Right atrium auricular region (tissue), 2 donors: Measurements from ENCODE around the gene PRKAA2. TPM values are rescaled to one million over a fixed set of nuclear protein-coding genes. Genes with fewer than 3 reads are reported as not detected.

ENCODE experiments used
- DNase-seq: peaks from one replicate; pipeline ENCODE4 v3.0.0-alpha.2; 2019; ENCODE audit warnings: low spot score
- H3K27ac ChIP-seq, 2 donors: fragments of 200-600 bp; sonication (generic); 1 replicate in 1 of 2; 2 replicates in 1 of 2; pipeline ENCODE4 v1.5.1; 2016 to 2019
- H3K27me3 ChIP-seq, 2 donors: fragments of 200-600 bp; sonication (generic); one replicate each; pipeline versions ENCODE4 v1.5.1 to v1.6.0; 2017 to 2019
- H3K36me3 ChIP-seq: fragments of 200-600 bp; sonication (generic); one replicate; pipeline ENCODE4 v1.5.1; 2016
- H3K4me1 ChIP-seq, 2 donors: fragments of 200-600 bp; sonication (generic); one replicate each; pipeline versions ENCODE4 v1.5.1 to v1.6.0; 2017 to 2019
- H3K4me3 ChIP-seq, 2 donors: fragments of 200-600 bp; sonication (generic); 1 replicate in 1 of 2; 2 replicates in 1 of 2; pipeline ENCODE4 v1.5.1; 2017 to 2019; ENCODE audit warnings: mild to moderate bottlenecking in 1 of 2, moderate library complexity in 1 of 2
- H3K9me3 ChIP-seq, 2 donors: fragments of 200-600 bp; sonication (generic); one replicate each; pipeline ENCODE4 v1.5.1; 2019
- total RNA-seq, 2 donors: library from RNA; depleted of rRNA; stranded (reverse); fragments of >200 nt; gene quantifications; one replicate each; pipeline ENCODE4 v1.1.0, GENCODE V29; 2016
- TF ChIP-seq, protein P1 (sequence below), 2 donors: fragments of 200-600 bp; sonication (generic); IDR thresholded peaks; one replicate each; pipeline ENCODE4 v1.5.1; 2019; ENCODE audit warnings: antibody characterized with exemption in 2 of 2

The PRKAA2 gene
- total RNA-seq, 2 donors from 2014 or later: 98.7 to 99.4 TPM

DNA sequence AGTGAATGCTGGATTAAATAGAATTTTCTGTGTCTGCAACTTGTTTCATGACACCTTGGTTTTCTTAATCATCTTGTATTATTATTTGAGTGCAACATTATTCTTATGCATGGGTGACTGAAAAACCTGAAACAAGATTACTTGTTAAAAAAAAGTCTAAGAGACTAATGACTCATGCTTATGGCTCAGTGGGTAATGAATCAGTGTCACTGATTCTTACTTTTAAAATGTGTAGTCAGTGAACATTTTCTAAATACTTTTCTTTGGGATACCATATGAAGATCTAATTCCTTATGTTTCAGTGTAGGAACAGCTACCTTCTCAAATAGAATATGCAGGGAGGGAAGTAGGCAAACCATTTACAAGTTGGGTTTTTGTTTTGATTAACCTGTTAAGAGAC is 65.5 kb downstream of the PRKAA2 start:
- TF ChIP-seq, protein P1, sequence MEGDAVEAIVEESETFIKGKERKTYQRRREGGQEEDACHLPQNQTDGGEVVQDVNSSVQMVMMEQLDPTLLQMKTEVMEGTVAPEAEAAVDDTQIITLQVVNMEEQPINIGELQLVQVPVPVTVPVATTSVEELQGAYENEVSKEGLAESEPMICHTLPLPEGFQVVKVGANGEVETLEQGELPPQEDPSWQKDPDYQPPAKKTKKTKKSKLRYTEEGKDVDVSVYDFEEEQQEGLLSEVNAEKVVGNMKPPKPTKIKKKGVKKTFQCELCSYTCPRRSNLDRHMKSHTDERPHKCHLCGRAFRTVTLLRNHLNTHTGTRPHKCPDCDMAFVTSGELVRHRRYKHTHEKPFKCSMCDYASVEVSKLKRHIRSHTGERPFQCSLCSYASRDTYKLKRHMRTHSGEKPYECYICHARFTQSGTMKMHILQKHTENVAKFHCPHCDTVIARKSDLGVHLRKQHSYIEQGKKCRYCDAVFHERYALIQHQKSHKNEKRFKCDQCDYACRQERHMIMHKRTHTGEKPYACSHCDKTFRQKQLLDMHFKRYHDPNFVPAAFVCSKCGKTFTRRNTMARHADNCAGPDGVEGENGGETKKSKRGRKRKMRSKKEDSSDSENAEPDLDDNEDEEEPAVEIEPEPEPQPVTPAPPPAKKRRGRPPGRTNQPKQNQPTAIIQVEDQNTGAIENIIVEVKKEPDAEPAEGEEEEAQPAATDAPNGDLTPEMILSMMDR (IDR thresholded peaks at IDR 0.05): no peak
- Histone ChIP-seq H3K36me3 (peaks cover 4% of the 10 kb centered on the region), H3K4me1 (no peaks in the 10 kb centered on the region), H3K9me3 (no peaks in the 10 kb centered on the region), H3K27me3 (no peaks in the 10 kb centered on the region), H3K4me3 (no peak overlapping the region), H3K27ac (peak overlapping the region in 1 of 2 donors; percentile 7)
- DNase-seq: no peak

- Histone ChIP-seq H3K4me3 (no peak overlapping the region), H3K36me3 (peaks cover 4% of the 10 kb centered on the region), H3K27me3 (no peaks in the 10 kb centered on the region), H3K27ac (no peak overlapping the region), H3K4me1 (no peaks in the 10 kb centered on the region), H3K9me3 (no peaks in the 10 kb centered on the region)
- TF ChIP-seq, protein P1 (IDR thresholded peaks at IDR 0.05): no peak
- DNase-seq: no peak
Observed at GRCh38 chr1:56712150-56712549, 67.0 kb downstream of the PRKAA2 start.

GRCh38 chr1:56713112-56713511 is 68.0 kb downstream of the PRKAA2 start:
- DNase-seq: no peak
- Histone ChIP-seq H3K27me3 (no peaks in the 10 kb centered on the region), H3K27ac (no peak overlapping the region), H3K9me3 (no peaks in the 10 kb centered on the region), H3K4me3 (no peak overlapping the region), H3K4me1 (no peaks in the 10 kb centered on the region), H3K36me3 (no peaks in the 10 kb centered on the region)
- TF ChIP-seq, protein P1 (IDR thresholded peaks at IDR 0.05): no peak

DNA sequence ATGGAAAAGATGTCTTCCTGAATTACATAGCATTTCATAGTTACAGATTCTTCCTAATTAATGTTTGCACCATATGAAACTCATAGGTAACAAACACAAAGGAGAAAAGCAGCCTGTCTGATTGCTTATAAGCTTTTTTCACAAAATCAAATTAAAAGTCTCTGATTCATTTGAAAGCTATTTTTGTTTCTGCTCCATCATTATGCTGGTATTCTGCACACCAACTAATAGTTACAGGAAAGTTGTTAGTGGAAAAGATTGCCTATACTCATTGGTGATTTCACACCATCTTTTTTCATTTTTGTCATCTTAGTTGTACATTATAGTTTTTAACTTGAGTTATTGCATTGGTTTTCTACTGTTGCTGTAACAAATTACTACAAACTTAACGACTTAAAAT is 70.0 kb downstream of the PRKAA2 start:
- Histone ChIP-seq H3K4me3 (no peak overlapping the region), H3K27ac (no peak overlapping the region), H3K9me3 (no peaks in the 10 kb centered on the region), H3K27me3 (no peaks in the 10 kb centered on the region), H3K4me1 (no peaks in the 10 kb centered on the region), H3K36me3 (no peaks in the 10 kb centered on the region)
- no peak for DNase-seq
- TF ChIP-seq, protein P1 (IDR thresholded peaks at IDR 0.05): no peak

- H3K4me3 ChIP-seq: no peak overlapping the region
- H3K36me3 ChIP-seq: no peaks in the 10 kb centered on the region
- H3K27me3 ChIP-seq: no peaks in the 10 kb centered on the region
- H3K9me3 ChIP-seq: no peaks in the 10 kb centered on the region
- no peak for DNase-seq
- H3K27ac ChIP-seq: no peak overlapping the region
- TF ChIP-seq, protein P1 (IDR thresholded peaks at IDR 0.05): no peak
- H3K4me1 ChIP-seq: no peaks in the 10 kb centered on the region
Observed at GRCh38 chr1:56719171-56719570, 74.1 kb downstream of the PRKAA2 start.

- Histone ChIP-seq H3K9me3 (no peaks in the 10 kb centered on the region), H3K4me1 (no peaks in the 10 kb centered on the region), H3K36me3 (no peaks in the 10 kb centered on the region), H3K27ac (no peak overlapping the region), H3K27me3 (no peaks in the 10 kb centered on the region), H3K4me3 (no peak overlapping the region)
- TF ChIP-seq, protein P1 (IDR thresholded peaks at IDR 0.05): no peak
- no peak for DNase-seq
Observed at GRCh38 chr1:56726706-56727105, 81.6 kb downstream of the PRKAA2 start.
